HepG2 (cell line): ENCODE results near the gene MYO1G. TPM values are rescaled to one million over a fixed set of nuclear protein-coding genes. Genes with fewer than 3 reads are reported as not detected.

Experiments
- ATAC-seq: fragments of 200-7000 bp; cut with Tn5 transposase; 3 replicates; pipeline ENCODE4 v1.9.1; 2020; ENCODE audit warnings: mild to moderate bottlenecking, moderate library complexity
- BruUV-seq: library from RNA; stranded (reverse); fragments of 400-500 nt; replicated peaks from 2 replicates; lab custom pipeline; 2021; lab: Mats Ljungman, UMichigan
- CTCF ChIA-PET: fragments of 300-600 bp; formaldehyde crosslinking; extraction: SDS; loops from one replicate; lab custom pipeline; 2021; ENCODE audit warnings: low total read pairs, inconsistent platforms, low intra/inter-chr PET ratio; lab: Yijun Ruan, JAX
- POLR2A ChIA-PET: fragments of 350-600 bp; sonication (Branson Sonifier 250); formaldehyde crosslinking; loops from one replicate; lab custom pipeline; 2020; ENCODE audit warnings: antibody characterized with exemption, inconsistent platforms; lab: Yijun Ruan, JAX
- DNase-seq: peaks from one replicate; pipeline ENCODE4 v3.0.0-alpha.2; 2015; ENCODE audit warnings: low spot score
- FAIRE-seq: peaks from 3 replicates; lab custom pipeline; 2011; peaks lifted over from hg19 to GRCh38; lab: Jason Lieb, UNC
- H2AFZ ChIP-seq: one replicate; pipeline ENCODE4 v1.6.1; 2011; ENCODE audit warnings: low read length, inconsistent platforms
- H3K27ac ChIP-seq: fragments of 300-600 bp; 3 replicates; pipeline ENCODE4 v1.8.0; 2011; ENCODE audit warnings: mixed run types, mild to moderate bottlenecking, mixed read lengths, low read length, inconsistent platforms; ENCODE audit not compliant: insufficient read depth; ENCODE audit errors: extremely low read length
- H3K27me3 ChIP-seq, 2 experiments: fragments of 200-600 bp in 1 of 2; 2 replicates in 1 of 2; 3 replicates in 1 of 2; pipeline versions ENCODE4 v1.6.0 to v1.8.0; 2011; ENCODE audit warnings: low read length in 2 of 2, mild to moderate bottlenecking in 2 of 2, moderate library complexity in 2 of 2, inconsistent platforms in 1 of 2; ENCODE audit not compliant: insufficient read depth in 2 of 2, control insufficient read depth in 1 of 2
- H3K36me3 ChIP-seq, 2 experiments: fragments of 200-600 bp in 1 of 2; replicated peaks in 1 of 2; 2 replicates in 1 of 2; 3 replicates in 1 of 2; pipeline versions ENCODE4 v1.5.1 to v1.8.0; 2011; ENCODE audit warnings: low read length in 2 of 2, inconsistent platforms in 1 of 2; ENCODE audit not compliant: insufficient read depth in 2 of 2, control insufficient read depth in 1 of 2
- H3K4me1 ChIP-seq: 2 replicates; pipeline ENCODE4 v1.5.1; 2012; ENCODE audit warnings: low read length, inconsistent platforms; ENCODE audit not compliant: insufficient read depth
- H3K4me2 ChIP-seq: 2 replicates; pipeline ENCODE4 v1.6.0; 2011; ENCODE audit warnings: low read depth, low read length, inconsistent platforms
- H3K4me3 ChIP-seq, 3 experiments: fragments of 200-600 bp in 1 of 3; sonication (generic), shearing (Covaris generic) in 1 of 3; replicated peaks in 1 of 3; 2 replicates each; pipeline ENCODE4 v1.5.1; 2011 to 2016; ENCODE audit warnings: low read length in 3 of 3, inconsistent platforms in 2 of 3, low read depth in 2 of 3, mild to moderate bottlenecking in 2 of 3, control low read depth in 1 of 3, mixed read lengths in 1 of 3; ENCODE audit not compliant: insufficient read depth in 1 of 3
- H3K79me2 ChIP-seq: one replicate; pipeline ENCODE4 v1.6.1; 2011; ENCODE audit warnings: low read length, inconsistent platforms; ENCODE audit not compliant: insufficient read depth
- H3K9ac ChIP-seq: 2 replicates; pipeline ENCODE4 v1.6.0; 2011; ENCODE audit warnings: mild to moderate bottlenecking, low read depth, low read length, inconsistent platforms; ENCODE audit not compliant: insufficient read depth
- H3K9me3 ChIP-seq: 2 replicates; pipeline ENCODE4 v1.5.1; 2012; ENCODE audit warnings: mild to moderate bottlenecking, low read length
- H4K20me1 ChIP-seq: 2 replicates; pipeline ENCODE4 v1.6.0; 2011; ENCODE audit warnings: inconsistent platforms, mild to moderate bottlenecking, low read length, moderate library complexity; ENCODE audit not compliant: insufficient read depth
- CREB3 ChIP-seq: sonication (generic); formaldehyde crosslinking; IDR thresholded peaks from 2 replicates; pipeline ENCODE4 v1.5.0; 2020; ENCODE audit warnings: missing genetic modification reagents
- FOXA3 ChIP-seq: IDR thresholded peaks from 2 replicates; pipeline ENCODE4 v1.6.1; 2016; ENCODE audit warnings: missing genetic modification reagents, missing compliant biosample characterization
- JUN ChIP-seq: sonication (generic); formaldehyde crosslinking; IDR thresholded peaks from 2 replicates; pipeline ENCODE4 v1.4.0; 2020; ENCODE audit warnings: mild to moderate bottlenecking, missing genetic modification reagents
- MXD4 ChIP-seq: IDR thresholded peaks from 2 replicates; pipeline ENCODE4 v1.6.1; 2016; ENCODE audit warnings: mild to moderate bottlenecking, missing biosample characterization, missing genetic modification reagents
- NCOR1 ChIP-seq: fragments of 200-600 bp; sonication (generic); IDR thresholded peaks from 2 replicates; pipeline ENCODE4 v1.7.0; 2017; ENCODE audit warnings: antibody characterized with exemption, low read length, borderline replicate concordance
- SIX1 ChIP-seq: sonication (generic); formaldehyde crosslinking; IDR thresholded peaks from 2 replicates; pipeline ENCODE4 v1.4.0; 2020; ENCODE audit warnings: missing genetic modification reagents, borderline replicate concordance
- SIX4 ChIP-seq: sonication (generic); formaldehyde crosslinking; IDR thresholded peaks from 2 replicates; pipeline ENCODE4 v1.4.0; 2020; ENCODE audit warnings: missing genetic modification reagents
- SNAPC2 ChIP-seq: sonication (generic); formaldehyde crosslinking; IDR thresholded peaks from 2 replicates; pipeline ENCODE4 v1.8.1; 2022; ENCODE audit warnings: mild to moderate bottlenecking, missing genetic modification reagents
- THAP7 ChIP-seq: sonication (generic); formaldehyde crosslinking; IDR thresholded peaks from 2 replicates; pipeline ENCODE4 v1.8.1; 2023; ENCODE audit warnings: mild to moderate bottlenecking, missing genetic modification reagents
- ZFP62 ChIP-seq: sonication (generic); formaldehyde crosslinking; IDR thresholded peaks from 2 replicates; pipeline ENCODE4 v1.4.0; 2020; ENCODE audit warnings: missing genetic modification reagents
- ZGPAT ChIP-seq: IDR thresholded peaks from 2 replicates; pipeline ENCODE4 v1.6.1; 2016; ENCODE audit warnings: mild to moderate bottlenecking
- ZNF235 ChIP-seq: sonication (generic); formaldehyde crosslinking; IDR thresholded peaks from 2 replicates; pipeline ENCODE4 v1.8.1; 2023; ENCODE audit warnings: mild to moderate bottlenecking, missing genetic modification reagents, borderline replicate concordance
- ZNF333 ChIP-seq: sonication (generic); formaldehyde crosslinking; IDR thresholded peaks from 2 replicates; pipeline ENCODE4 v1.4.0; 2020; ENCODE audit warnings: mild to moderate bottlenecking, missing genetic modification reagents, borderline replicate concordance
- ZNF776 ChIP-seq: sonication (generic); formaldehyde crosslinking; IDR thresholded peaks from 2 replicates; pipeline ENCODE4 v1.4.0; 2020; ENCODE audit warnings: mild to moderate bottlenecking, missing genetic modification reagents
- ZNF780A ChIP-seq: sonication (generic); formaldehyde crosslinking; IDR thresholded peaks from 2 replicates; pipeline ENCODE4 v1.8.0; 2022; ENCODE audit warnings: mild to moderate bottlenecking, missing genetic modification reagents, moderate library complexity
- ZNF788 ChIP-seq: sonication (generic); formaldehyde crosslinking; IDR thresholded peaks from 2 replicates; pipeline ENCODE4 v1.5.0; 2020; ENCODE audit warnings: mild to moderate bottlenecking, missing genetic modification reagents, borderline replicate concordance
- WGBS: methylation state at CpG from one replicate; pipeline ENCODE4 v1.1.6; 2017; ENCODE audit warnings: low lambda C conversion rate; 5-methylcytosine and 5-hydroxymethylcytosine counted together
- in situ Hi-C: cut with HindIII; loops from 2 replicates; pipeline ENCODE4 v1.10.0; 2017; ENCODE audit warnings: low pct_unique_long_range_greater_than_20kb; ENCODE audit not compliant: extremely low pct_ligation_motif_present
- intact Hi-C: fragments of 100-400 bp; cut with micrococcal nuclease; formaldehyde crosslinking; loops from one replicate; pipeline ENCODE4 v1.10.0; 2022; ENCODE audit not compliant: unreplicated experiment
- polyA plus RNA-seq, 8 experiments: library from polyadenylated mRNA; depleted of rRNA in 3 of 8; stranded (reverse) in 7 of 8; unstranded in 1 of 8; fragments of >200 nt; fragmentation: Illumina TruSeq in 4 of 8; extraction: Trizol in 4 of 8; gene quantifications; 2 replicates each; pipeline versions ENCODE4 v1.2.1 to v1.2.3, GENCODE V29; 2011 to 2016; ENCODE audit warnings: low read depth in 4 of 8, missing spikeins in 1 of 8, mixed read lengths in 1 of 8; ENCODE audit not compliant: insufficient read depth in 1 of 8
- total RNA-seq, 5 experiments: library from RNA; depleted of rRNA; stranded (reverse); fragments of >200 nt; fragmentation: Illumina TruSeq; extraction: Trizol; gene quantifications; 2 replicates each; pipeline ENCODE4 v1.2.3, GENCODE V29; 2016; ENCODE audit warnings: low read depth in 1 of 5

The MYO1G gene
- total and polyA plus RNA-seq, 2 of the 13 experiments (the other 11 are each of a cell fraction or from before 2014, with no cell fraction given), result 0.29 to 1.1 TPM

GRCh38 chr7:44985033-44985695, 6.3 kb upstream of the MYO1G start:
- no peak for ATAC-seq
- POLR2A ChIA-PET, result no interaction called here
- WGBS, result 55% methylated on average over 6 of the region's 6 CpGs

GRCh38 chr7:44984478-44984758, 5.6 kb upstream of the MYO1G start:
- no TSS peak for BruUV-seq
- no peaks in the 10 kb centered on the region for H3K36me3 ChIP-seq
- no peaks in the 10 kb centered on the region for H3K79me2 ChIP-seq
- no peak overlapping the region for H3K4me2 ChIP-seq
- intact Hi-C loops (no loop called here), in situ Hi-C loops (no loop called here)
- H4K20me1 ChIP-seq, result no peaks in the 10 kb centered on the region
- ChIA-PET CTCF (no interaction called here), POLR2A (no interaction called here)
- FAIRE-seq, result no peak
- no peak overlapping the region for H3K27ac ChIP-seq
- H3K9me3 ChIP-seq, result no peaks in the 10 kb centered on the region
- peaks cover 10% of the 10 kb centered on the region for H3K4me1 ChIP-seq
- no peak overlapping the region for H2AFZ ChIP-seq
- H3K9ac ChIP-seq, result no peak overlapping the region
- H3K4me3 ChIP-seq, result no peak overlapping the region
- H3K27me3 ChIP-seq, result no peaks in the 10 kb centered on the region
- no peak for DNase-seq
- 28% methylated on average over 3 of the region's 3 CpGs for WGBS
- no peak for ATAC-seq
- TF ChIP-seq THAP7 (CRISPR knock-in tag) (no peak), ZFP62 (CRISPR knock-in tag) (no peak), ZGPAT (CRISPR knock-in tag) (no peak), MXD4 (no peak), NCOR1 (no peak)

More at GRCh38 chr7:44985033-44985695, 6.3 kb upstream of the MYO1G start:
- H3K36me3 ChIP-seq, result no peaks in the 10 kb centered on the region
- H2AFZ ChIP-seq, result no peak overlapping the region
- DNase-seq, result no peak
- H3K27me3 ChIP-seq, result no peaks in the 10 kb centered on the region
- H3K27ac ChIP-seq, result no peak overlapping the region
- intact Hi-C loops, result no loop called here
- no peaks in the 10 kb centered on the region for H4K20me1 ChIP-seq
- no peak for TF ChIP-seq JUN (CRISPR knock-in tag)
- TF ChIP-seq FOXA3 (CRISPR knock-in tag), result no peak
- TF ChIP-seq ZNF333 (CRISPR knock-in tag), result no peak
- TF ChIP-seq ZNF235 (CRISPR knock-in tag), result no peak
- no peak for TF ChIP-seq ZNF780A (CRISPR knock-in tag)
- TF ChIP-seq SNAPC2 (CRISPR knock-in tag), result no peak
- no peak for TF ChIP-seq SIX4
- TF ChIP-seq ZNF776 (CRISPR knock-in tag), result no peak
- TF ChIP-seq ZNF788 (CRISPR knock-in tag), result no peak
- no peak for TF ChIP-seq SIX1 (CRISPR knock-in tag)
- TF ChIP-seq CREB3, result no peak
- TF ChIP-seq, all 625 proteins: peak for 0
- Histone ChIP-seq H3K4me3 (no peak overlapping the region), H3K4me2 (no peak overlapping the region), H3K9me3 (no peaks in the 10 kb centered on the region), H3K79me2 (no peaks in the 10 kb centered on the region), H3K9ac (no peak overlapping the region), H3K4me1 (peaks cover 14% of the 10 kb centered on the region)
- in situ Hi-C loops, result no loop called here
- BruUV-seq, result no TSS peak
- CTCF ChIA-PET, result no interaction called here
- no peak for FAIRE-seq
